Panc1 (cell line): ENCODE data around the gene MAPK4. TPM values are rescaled to one million over a fixed set of nuclear protein-coding genes. Genes with fewer than 3 reads are reported as not detected.

Experiments
- ATAC-seq: fragments of 200-7000 bp; cut with Tn5 transposase; 2 replicates; pipeline ENCODE4 v1.9.1; 2020; ENCODE audit warnings: mild to moderate bottlenecking, moderate library complexity
- BruUV-seq: library from RNA; stranded (reverse); fragments of 400-500 nt; replicated peaks from 2 replicates; lab custom pipeline; 2021; lab: Mats Ljungman, UMichigan
- CTCF ChIA-PET: fragments of 300-600 bp; sonication (Branson Sonifier 250); formaldehyde crosslinking; loops from one replicate; lab custom pipeline; 2022; ENCODE audit warnings: antibody characterized with exemption; lab: Charles Lee
- POLR2A ChIA-PET: fragments of 300-600 bp; sonication (Branson Sonifier 250); formaldehyde crosslinking; loops from one replicate; lab custom pipeline; 2022; ENCODE audit warnings: antibody characterized with exemption; lab: Charles Lee
- DNase-seq: peaks from one replicate; pipeline ENCODE4 v3.0.0-alpha.2; 2010; ENCODE audit warnings: low read depth, low spot score
- H3K27ac ChIP-seq: 2 replicates; pipeline ENCODE4 v1.5.1; 2011; ENCODE audit warnings: mild to moderate bottlenecking, low read length, inconsistent platforms
- H3K27me3 ChIP-seq: fragments of 200-500 bp; sonication (Bioruptor generic); 2 replicates; pipeline ENCODE4 v1.6.0; 2014; ENCODE audit warnings: low read length, inconsistent platforms; ENCODE audit not compliant: control insufficient read depth, insufficient read depth
- H3K36me3 ChIP-seq: fragments of 200-500 bp; sonication (Bioruptor generic); 2 replicates; pipeline ENCODE4 v1.5.1; 2014; ENCODE audit warnings: inconsistent platforms, mild to moderate bottlenecking, low read length, moderate library complexity; ENCODE audit not compliant: control insufficient read depth, insufficient read depth
- H3K4me1 ChIP-seq: 2 replicates; pipeline ENCODE4 v1.5.1; 2011; ENCODE audit warnings: inconsistent platforms, mild to moderate bottlenecking, low read length, moderate library complexity; ENCODE audit not compliant: control insufficient read depth, insufficient read depth
- H3K4me3 ChIP-seq, 2 experiments: 2 replicates each; pipeline ENCODE4 v1.5.1; 2011 to 2012; ENCODE audit warnings: low read depth in 2 of 2, low read length in 2 of 2, mild to moderate bottlenecking in 2 of 2, inconsistent platforms in 1 of 2, moderate library complexity in 1 of 2
- H3K9me3 ChIP-seq: fragments of 200-500 bp; sonication (Bioruptor generic); 2 replicates; pipeline ENCODE4 v1.5.1; 2014; ENCODE audit warnings: low read depth, mild to moderate bottlenecking, inconsistent platforms, low read length, moderate library complexity; ENCODE audit not compliant: control insufficient read depth, insufficient read depth
- CTCF ChIP-seq: fragments of 450-650 bp; IDR thresholded peaks from 2 replicates; pipeline ENCODE4 v1.5.1; 2017; ENCODE audit warnings: mild to moderate bottlenecking
- POLR2AphosphoS5 ChIP-seq: IDR thresholded peaks from 2 replicates; pipeline ENCODE4 v1.6.1; 2012; ENCODE audit warnings: mild to moderate bottlenecking, low read depth, low read length, moderate library complexity
- REST ChIP-seq, 2 experiments: IDR thresholded peaks; 2 replicates each; pipeline ENCODE4 v1.6.1; 2011 to 2012; ENCODE audit warnings: low read depth in 2 of 2, control low read depth in 1 of 2, low read length in 1 of 2, mild to moderate bottlenecking in 1 of 2, moderate library complexity in 1 of 2; ENCODE audit not compliant: insufficient read depth in 1 of 2
- SIN3A ChIP-seq: IDR thresholded peaks from 2 replicates; pipeline ENCODE4 v1.6.1; 2012; ENCODE audit warnings: low read depth, mild to moderate bottlenecking, low read length, moderate library complexity, borderline replicate concordance; ENCODE audit not compliant: insufficient read depth
- TCF7L2 ChIP-seq: IDR thresholded peaks from 2 replicates; pipeline ENCODE4 v1.6.1; 2011; ENCODE audit warnings: mild to moderate bottlenecking, low read depth, low read length, inconsistent platforms
- in situ Hi-C: cut with HindIII; loops from 2 replicates; pipeline ENCODE4 v1.10.0; 2016; ENCODE audit warnings: low sequenced_read_pairs, low pct_unique_long_range_greater_than_20kb
- intact Hi-C: fragments of 100-400 bp; cut with micrococcal nuclease; formaldehyde crosslinking; loops from one replicate; pipeline ENCODE4 v1.10.0; 2022; ENCODE audit not compliant: unreplicated experiment
- total RNA-seq: library from RNA; stranded (reverse); gene quantifications from one replicate; pipeline ENCODE4 v1.2.1, GENCODE V29; 2021; ENCODE audit not compliant: unreplicated experiment

The MAPK4 gene
- total RNA-seq, 1 experiment from 2014 or later, result not detected

GRCh38 chr18:50627594-50628532, 68.0 kb downstream of the MAPK4 start:
- peaks cover 2% of the 10 kb centered on the region; the same call in 1 of the 2 replicates for H3K27me3 ChIP-seq
- no peak overlapping the region for H3K27ac ChIP-seq
- DNase-seq (no peak), ATAC-seq (no peak)
- TF ChIP-seq CTCF, result no peak
- TF ChIP-seq POLR2AphosphoS5, result no peak
- no peak for TF ChIP-seq REST (IDR thresholded peaks at IDR 0.05; ENCODE audit: insufficient read depth in 1 of 2, low read depth in 2 of 2, low read length in 1 of 2)
- no peak for TF ChIP-seq TCF7L2
- no peak for TF ChIP-seq SIN3A
- in situ Hi-C loops (no loop called here), intact Hi-C loops (no loop called here)
- H3K4me1 ChIP-seq, result no peaks in the 10 kb centered on the region
- H3K36me3 ChIP-seq, result no peaks in the 10 kb centered on the region
- no peak overlapping the region for H3K4me3 ChIP-seq
- ChIA-PET POLR2A (no interaction called here), CTCF (no interaction called here)
- no TSS peak for BruUV-seq
- H3K9me3 ChIP-seq, result no peaks in the 10 kb centered on the region

- no peak for DNase-seq
- H3K4me1 ChIP-seq, result no peaks in the 10 kb centered on the region
- no peak overlapping the region for H3K27ac ChIP-seq
- no peak for TF ChIP-seq TCF7L2
- peaks cover 2% of the 10 kb centered on the region; the same call in 1 of the 2 replicates for H3K27me3 ChIP-seq
- no peak overlapping the region for H3K4me3 ChIP-seq
- no peaks in the 10 kb centered on the region for H3K9me3 ChIP-seq
- BruUV-seq, result no TSS peak
- in situ Hi-C loops (no loop called here), intact Hi-C loops (no loop called here)
- ATAC-seq, result no peak
- POLR2A ChIA-PET, result no interaction called here
- no peaks in the 10 kb centered on the region for H3K36me3 ChIP-seq
- CTCF ChIA-PET, result no interaction called here
Observed at GRCh38 chr18:50628533-50628905, 68.6 kb downstream of the MAPK4 start.

GRCh38 chr18:50629148-50629631, 69.3 kb downstream of the MAPK4 start:
- Histone ChIP-seq H3K4me3 (no peak overlapping the region), H3K36me3 (no peaks in the 10 kb centered on the region), H3K4me1 (no peaks in the 10 kb centered on the region), H3K27ac (no peak overlapping the region), H3K27me3 (peaks cover 2% of the 10 kb centered on the region; the same call in 1 of the 2 replicates), H3K9me3 (no peaks in the 10 kb centered on the region)
- no TSS peak for BruUV-seq
- TF ChIP-seq CTCF (no peak), REST (IDR thresholded peaks at IDR 0.05; ENCODE audit: insufficient read depth in 1 of 2, low read depth in 2 of 2, low read length in 1 of 2) (no peak), TCF7L2 (no peak), SIN3A (no peak), POLR2AphosphoS5 (no peak)
- ChIA-PET POLR2A (no interaction called here), CTCF (no interaction called here)
- ATAC-seq (no peak), DNase-seq (no peak)
- in situ Hi-C loops (no loop called here), intact Hi-C loops (no loop called here)
